HCEC 1CT (cell line): ENCODE data around the gene RPS23.

ENCODE experiments used
- DNase-seq: peaks from one replicate; pipeline ENCODE4 v3.0.0-alpha.2; 2017

The RPS23 gene

DNA sequence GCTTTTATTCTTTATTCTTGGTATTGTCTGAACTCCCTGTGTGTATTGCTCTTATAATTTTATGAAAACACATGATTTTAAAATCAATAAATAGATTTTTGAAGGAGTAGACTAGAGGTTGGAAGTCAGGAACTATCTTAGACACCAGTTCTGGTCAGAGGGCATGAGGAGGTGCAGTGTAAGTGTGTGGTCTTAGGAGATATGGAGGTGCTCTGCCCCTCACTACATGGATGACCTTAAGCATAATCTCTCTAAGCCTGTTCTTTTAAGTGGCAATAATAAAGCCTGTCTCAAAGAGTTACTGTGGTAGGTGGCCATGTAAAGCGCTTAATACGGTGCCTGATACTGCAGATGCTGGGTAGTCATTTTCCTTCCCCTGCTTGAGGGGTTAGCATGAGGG, 34.0 kb downstream of the RPS23 start:
- no peak for DNase-seq

DNA sequence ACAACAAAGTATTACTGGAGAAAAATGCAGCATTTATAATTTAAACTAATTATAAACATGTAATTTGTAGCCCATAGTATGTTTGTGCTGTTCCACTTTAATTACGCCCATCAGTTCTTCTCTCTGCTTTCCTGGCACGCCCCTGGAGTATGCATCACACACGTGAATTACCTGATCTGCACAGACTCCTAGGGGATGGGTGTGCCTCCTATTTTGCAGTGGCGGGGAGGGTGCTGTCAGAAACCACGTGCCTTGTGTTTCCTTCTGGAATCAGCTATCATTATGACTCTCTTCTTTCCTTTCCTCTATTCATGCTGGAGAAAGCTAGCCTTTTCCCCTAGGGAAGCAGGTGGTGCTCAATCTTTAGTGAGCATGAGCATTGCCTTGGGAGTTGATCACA, 43.3 kb downstream of the RPS23 start:
- no peak for DNase-seq

DNA sequence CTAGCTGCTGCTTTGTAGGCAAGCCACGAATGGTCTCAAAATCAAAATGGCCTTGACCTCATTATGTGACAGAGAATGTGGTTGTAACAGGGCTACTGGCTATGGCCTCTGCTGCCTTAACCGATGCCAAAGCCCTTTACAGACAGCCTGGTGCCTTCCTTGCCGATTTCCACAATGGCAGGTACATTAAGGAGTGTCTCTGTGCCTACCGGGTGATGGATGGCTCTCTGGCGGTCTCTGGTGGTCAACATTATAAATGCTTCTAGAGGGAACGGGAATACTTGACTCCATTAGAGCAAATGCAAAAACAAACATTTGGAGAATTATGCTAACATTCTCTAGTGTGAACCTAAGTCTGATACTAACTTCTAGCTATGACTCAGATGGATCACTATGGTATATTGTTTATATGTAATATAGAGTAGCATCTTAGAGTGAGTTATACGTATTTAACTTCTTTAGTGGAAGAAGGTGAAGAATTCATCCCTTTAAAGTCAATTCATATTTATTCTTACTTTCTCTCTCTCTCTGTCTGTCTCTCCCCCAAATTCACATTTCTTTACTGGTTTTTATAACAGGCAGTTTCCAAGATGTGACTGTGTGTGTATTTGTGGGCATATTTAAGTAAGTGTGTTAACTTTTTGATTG, 52.5 kb downstream of the RPS23 start:
- DNase-seq = peak; percentile 50
